ENCODE results near the gene TSC1. TPM values are rescaled to one million over a fixed set of nuclear protein-coding genes. Genes with fewer than 3 reads are reported as not detected.

TSC1 gene
- total RNA-seq, 2 experiments from 2014 or later, result 30.0 to 31.0 TPM

- Mint-ChIP-seq H3K27ac (peak overlapping the region; percentile 71), H3K27me3 (no peaks in the 10 kb centered on the region)
- CTCF ChIA-PET, result interaction anchor here (0.6 to 1.6 kb wide), 3 partner anchors 43 to 200 kb away, joined by 3 to 4 read pairs (median 3); partner anchors contain the start of gene GTF3C5
Measured at GRCh38 chr9:132943651-132944293, 644 bp downstream of the TSC1 start.

GRCh38 chr9:132942541-132943182 lies 1.8 kb downstream of the TSC1 start:
- no peak for DNase-seq
- Mint-ChIP-seq H3K27ac (no peak overlapping the region), H3K9me3 (no peaks in the 10 kb centered on the region), H3K4me1 (peaks cover 26% of the 10 kb centered on the region), H3K27me3 (no peaks in the 10 kb centered on the region), H3K4me3 (peak overlapping the region; percentile 91), H3K36me3 (ENCODE audit: low read depth) (peaks cover 3% of the 10 kb centered on the region)
- POLR2A ChIA-PET, result interaction anchor here (0.9 to 3.7 kb wide), 2 partner anchors 8 to 88 kb away, joined by 4 to 27 read pairs; partner anchors contain the start of gene GTF3C5
- CTCF ChIA-PET, result interaction anchor here (1.6 kb wide), 1 partner anchor 201 kb away, joined by 4 read pairs; no protein-coding TSS in a partner anchor

More at GRCh38 chr9:132943651-132944293, 644 bp downstream of the TSC1 start:
- H3K4me1 Mint-ChIP-seq, result peaks cover 26% of the 10 kb centered on the region
- peak overlapping the region; percentile 91 for H3K4me3 Mint-ChIP-seq
- H3K9me3 Mint-ChIP-seq, result no peaks in the 10 kb centered on the region
- POLR2A ChIA-PET, result interaction anchor here (0.6 to 3.7 kb wide), 13 partner anchors 8 to 1818 kb away, joined by 3 to 27 read pairs (median 4); partner anchors contain the start of genes DDX31, GTF3C4, GTF3C5 and NUP214
- DNase-seq, result no peak
- peaks cover 3% of the 10 kb centered on the region for H3K36me3 Mint-ChIP-seq (ENCODE audit: low read depth)

- no peak overlapping the region for H3K27ac Mint-ChIP-seq
- ChIA-PET CTCF (no interaction called here), POLR2A (no interaction called here)
- peaks cover 3% of the 10 kb centered on the region for H3K36me3 Mint-ChIP-seq (ENCODE audit: low read depth)
- DNase-seq, result no peak
- no peaks in the 10 kb centered on the region for H3K27me3 Mint-ChIP-seq
- peaks cover 17% of the 10 kb centered on the region for H3K4me1 Mint-ChIP-seq
- no peaks in the 10 kb centered on the region for H3K9me3 Mint-ChIP-seq
- no peak overlapping the region for H3K4me3 Mint-ChIP-seq
Measured at GRCh38 chr9:132939169-132939568, 5.2 kb downstream of the TSC1 start.

- ChIA-PET POLR2A (no interaction called here), CTCF (no interaction called here)
- no peaks in the 10 kb centered on the region for H3K27me3 Mint-ChIP-seq
- H3K4me1 Mint-ChIP-seq, result peaks cover 4% of the 10 kb centered on the region
- H3K4me3 Mint-ChIP-seq, result no peak overlapping the region
- H3K27ac Mint-ChIP-seq, result no peak overlapping the region
- H3K9me3 Mint-ChIP-seq, result no peaks in the 10 kb centered on the region
- peaks cover 3% of the 10 kb centered on the region for H3K36me3 Mint-ChIP-seq (ENCODE audit: low read depth)
- no peak for DNase-seq
Measured at GRCh38 chr9:132937463-132937901, 6.9 kb downstream of the TSC1 start.

GRCh38 chr9:132935026-132935425 lies 9.4 kb downstream of the TSC1 start:
- no peak overlapping the region for H3K27ac Mint-ChIP-seq
- no peak for DNase-seq
- no peaks in the 10 kb centered on the region for H3K27me3 Mint-ChIP-seq
- CTCF ChIA-PET, result interaction anchor here (0.8 to 1.8 kb wide), 2 partner anchors 8 to 37 kb away, joined by 4 read pairs; no protein-coding TSS in a partner anchor
- no peaks in the 10 kb centered on the region for H3K9me3 Mint-ChIP-seq
- H3K4me1 Mint-ChIP-seq, result no peaks in the 10 kb centered on the region
- peaks cover 12% of the 10 kb centered on the region for H3K36me3 Mint-ChIP-seq (ENCODE audit: low read depth)
- H3K4me3 Mint-ChIP-seq, result no peak overlapping the region
- POLR2A ChIA-PET, result interaction anchor here (1.1 to 2.8 kb wide), 2 partner anchors 8 to 10 kb away, joined by 4 to 18 read pairs; partner anchors contain the start of gene TSC1

GRCh38 chr9:132931178-132931735 lies 13.2 kb downstream of the TSC1 start:
- Mint-ChIP-seq H3K4me3 (no peak overlapping the region), H3K4me1 (no peaks in the 10 kb centered on the region), H3K27me3 (no peaks in the 10 kb centered on the region), H3K9me3 (no peaks in the 10 kb centered on the region), H3K36me3 (ENCODE audit: low read depth) (peaks cover 26% of the 10 kb centered on the region), H3K27ac (no peak overlapping the region)
- CTCF ChIA-PET, result interaction anchor here (1.5 kb wide), 1 partner anchor 69 kb away, joined by 3 read pairs; no protein-coding TSS in a partner anchor
- DNase-seq, result no peak
- POLR2A ChIA-PET, result interaction anchor here (1.5 kb wide), 1 partner anchor 14 kb away, joined by 3 read pairs; no protein-coding TSS in a partner anchor

GRCh38 chr9:132927704-132928103 lies 16.7 kb downstream of the TSC1 start:
- Mint-ChIP-seq H3K36me3 (ENCODE audit: low read depth) (peaks cover 42% of the 10 kb centered on the region), H3K27me3 (no peaks in the 10 kb centered on the region), H3K4me1 (no peaks in the 10 kb centered on the region), H3K27ac (no peak overlapping the region), H3K4me3 (no peak overlapping the region), H3K9me3 (no peaks in the 10 kb centered on the region)
- ChIA-PET POLR2A (no interaction called here), CTCF (no interaction called here)
- DNase-seq, result no peak

- Mint-ChIP-seq H3K4me1 (no peaks in the 10 kb centered on the region), H3K27me3 (no peaks in the 10 kb centered on the region), H3K36me3 (ENCODE audit: low read depth) (peaks cover 55% of the 10 kb centered on the region), H3K4me3 (no peak overlapping the region), H3K9me3 (no peaks in the 10 kb centered on the region), H3K27ac (no peak overlapping the region)
- POLR2A ChIA-PET, result no interaction called here
- CTCF ChIA-PET, result interaction anchor here (1.0 to 1.5 kb wide), 2 partner anchors 21 to 98 kb away, joined by 3 to 4 read pairs; no protein-coding TSS in a partner anchor
- DNase-seq, result no peak
Measured at GRCh38 chr9:132923346-132923902, 21.0 kb downstream of the TSC1 start.

GRCh38 chr9:132919614-132920268 lies 24.7 kb downstream of the TSC1 start:
- Mint-ChIP-seq H3K9me3 (no peaks in the 10 kb centered on the region), H3K4me1 (no peaks in the 10 kb centered on the region), H3K27ac (no peak overlapping the region), H3K36me3 (ENCODE audit: low read depth) (peaks cover 40% of the 10 kb centered on the region), H3K27me3 (no peaks in the 10 kb centered on the region), H3K4me3 (no peak overlapping the region)
- no peak for DNase-seq
- CTCF ChIA-PET, result interaction anchor here (1.7 to 1.8 kb wide), 2 partner anchors 11 to 18 kb away, joined by 4 to 8 read pairs; no protein-coding TSS in a partner anchor
- POLR2A ChIA-PET, result interaction anchor here (1.0 kb wide), 1 partner anchor 286 kb away, joined by 3 read pairs; no protein-coding TSS in a partner anchor

- Mint-ChIP-seq H3K4me3 (no peak overlapping the region), H3K27ac (no peak overlapping the region), H3K4me1 (no peaks in the 10 kb centered on the region), H3K9me3 (no peaks in the 10 kb centered on the region), H3K36me3 (ENCODE audit: low read depth) (peaks cover 27% of the 10 kb centered on the region), H3K27me3 (no peaks in the 10 kb centered on the region)
- ChIA-PET CTCF (no interaction called here), POLR2A (no interaction called here)
- no peak for DNase-seq
Measured at GRCh38 chr9:132914924-132915323, 29.5 kb downstream of the TSC1 start.

GRCh38 chr9:132912131-132912530 lies 32.3 kb downstream of the TSC1 start:
- no peak for DNase-seq
- Mint-ChIP-seq H3K9me3 (no peaks in the 10 kb centered on the region), H3K27me3 (no peaks in the 10 kb centered on the region), H3K4me1 (peaks cover 15% of the 10 kb centered on the region), H3K36me3 (ENCODE audit: low read depth) (peaks cover 22% of the 10 kb centered on the region), H3K27ac (no peak overlapping the region), H3K4me3 (no peak overlapping the region)
- POLR2A ChIA-PET, result no interaction called here
- CTCF ChIA-PET, result interaction anchor here (1.3 kb wide), 1 partner anchor 64 kb away, joined by 4 read pairs; no protein-coding TSS in a partner anchor

GRCh38 chr9:132910376-132910775 lies 34.0 kb downstream of the TSC1 start:
- Mint-ChIP-seq H3K36me3 (ENCODE audit: low read depth) (peaks cover 23% of the 10 kb centered on the region), H3K27me3 (no peaks in the 10 kb centered on the region), H3K9me3 (no peaks in the 10 kb centered on the region), H3K4me3 (no peak overlapping the region), H3K4me1 (peaks cover 16% of the 10 kb centered on the region), H3K27ac (no peak overlapping the region)
- ChIA-PET CTCF (interaction anchor here (1.2 kb wide), 1 partner anchor 8 kb away, joined by 5 read pairs; no protein-coding TSS in a partner anchor), POLR2A (interaction anchor here (0.9 kb wide), 1 partner anchor 119 kb away, joined by 3 read pairs; no protein-coding TSS in a partner anchor)
- no peak for DNase-seq

Data from activated CD4-positive, alpha-beta memory T cell treated with anti-CD3 and anti-CD28 coated beads, Interleukin-2, amount 10 ng/mL, durations not matched to agents 7 days and 5 days (primary cell).